AG08396 (cell line): ENCODE data around the gene PIK3C3.
"Not testable (repeated sequence)": the region's sequence is repeated elsewhere in the genome, so short reads cannot be mapped to it uniquely, and the experiment has no call there.

Experiments
- DNase-seq: peaks from one replicate; pipeline ENCODE4 v3.0.0; 2012; ENCODE audit warnings: low spot score, mixed read lengths

PIK3C3 gene

GRCh38 chr18:42024131-42024530, 69.1 kb downstream of the PIK3C3 start:
- no peak for DNase-seq

- DNase-seq, result no peak
Measured at GRCh38 chr18:42025491-42025890, 70.5 kb downstream of the PIK3C3 start.

- DNase-seq, result no peak
Measured at GRCh38 chr18:42025974-42026625, 71.1 kb downstream of the PIK3C3 start.

GRCh38 chr18:42028247-42028832, 73.3 kb downstream of the PIK3C3 start:
- DNase-seq, result peak; percentile 43

- DNase-seq, result no peak
Measured at GRCh38 chr18:42029092-42029491, 74.1 kb downstream of the PIK3C3 start.

- DNase-seq, result peak; percentile 45
Measured at GRCh38 chr18:42030586-42031182, 75.7 kb downstream of the PIK3C3 start.

GRCh38 chr18:42032447-42032846, 77.4 kb downstream of the PIK3C3 start:
- DNase-seq, result no peak

GRCh38 chr18:42033137-42033810, 78.2 kb downstream of the PIK3C3 start:
- DNase-seq, result no peak

- peak; percentile 29 for DNase-seq
Measured at GRCh38 chr18:42038936-42039335, 83.9 kb downstream of the PIK3C3 start.

GRCh38 chr18:42039396-42039795, 84.4 kb downstream of the PIK3C3 start:
- DNase-seq, result no peak

- no peak for DNase-seq
Measured at GRCh38 chr18:42041793-42042192, 86.8 kb downstream of the PIK3C3 start.

- no peak for DNase-seq
Measured at GRCh38 chr18:42045346-42045745, 90.3 kb downstream of the PIK3C3 start.

- DNase-seq, result no peak
Measured at GRCh38 chr18:42047721-42048120, 92.7 kb downstream of the PIK3C3 start.

GRCh38 chr18:42048158-42048557, 93.1 kb downstream of the PIK3C3 start:
- DNase-seq, result peak; percentile 48

- not testable (repeated sequence) for DNase-seq
Measured at GRCh38 chr18:42049536-42049935, 94.5 kb downstream of the PIK3C3 start.

GRCh38 chr18:42051411-42051810, 96.4 kb downstream of the PIK3C3 start:
- DNase-seq, result no peak

GRCh38 chr18:42052122-42052708, 97.2 kb downstream of the PIK3C3 start:
- DNase-seq, result no peak

GRCh38 chr18:42053188-42053781, 98.3 kb downstream of the PIK3C3 start:
- peak; percentile 35 for DNase-seq

- DNase-seq, result no peak
Measured at GRCh38 chr18:42064109-42064508, 109.1 kb downstream of the PIK3C3 start.

- DNase-seq, result no peak
Measured at GRCh38 chr18:42067518-42067917, 112.5 kb downstream of the PIK3C3 start.

GRCh38 chr18:42068030-42068429, 113.0 kb downstream of the PIK3C3 start:
- DNase-seq, result no peak

- DNase-seq, result no peak
Measured at GRCh38 chr18:42069036-42069435, 114.0 kb downstream of the PIK3C3 start.
